GM12878 (cell line): Measurements from ENCODE around the gene TMEM52B. TPM values are rescaled to one million over a fixed set of nuclear protein-coding genes. Genes with fewer than 3 reads are reported as not detected.

Source experiments
- ATAC-seq: fragments of 200-7000 bp; cut with Tn5 transposase; 3 replicates; pipeline ENCODE4 v1.9.1; 2020; ENCODE audit warnings: mild to moderate bottlenecking, moderate library complexity
- BruUV-seq: library from RNA; stranded (reverse); fragments of 400-500 nt; replicated peaks from 2 replicates; lab custom pipeline; 2021; lab: Mats Ljungman, UMichigan
- CTCF ChIA-PET: fragments of 300-600 bp; sonication (Branson Sonifier 250); formaldehyde crosslinking; extraction: SDS; loops from one replicate; lab custom pipeline; 2021; ENCODE audit warnings: inconsistent platforms; lab: Yijun Ruan, JAX
- POLR2A ChIA-PET: fragments of 350-600 bp; formaldehyde crosslinking; extraction: SDS; loops from one replicate; lab custom pipeline; 2021; ENCODE audit warnings: inconsistent platforms; lab: Charles Lee
- RAD21 ChIA-PET: fragments of 300-600 bp; sonication (Branson Sonifier 250); formaldehyde crosslinking; loops from one replicate; lab custom pipeline; 2023; ENCODE audit warnings: antibody characterized with exemption; ENCODE audit not compliant: unreplicated experiment; lab: Charles Lee
- SMC1A ChIA-PET: fragments of 300-600 bp; sonication (Branson Sonifier 250); formaldehyde crosslinking; loops from one replicate; lab custom pipeline; 2023; ENCODE audit not compliant: unreplicated experiment, uncharacterized antibody; lab: Charles Lee
- DNase-seq: peaks from one replicate; pipeline ENCODE4 v3.0.0-alpha.2; 2011; ENCODE audit warnings: low read depth, low spot score
- FAIRE-seq: peaks from 3 replicates; lab custom pipeline; 2011; peaks lifted over from hg19 to GRCh38; lab: Jason Lieb, UNC
- H2AFZ ChIP-seq: 2 replicates; pipeline ENCODE4 v1.6.0; 2011; ENCODE audit warnings: low read depth, low read length, control low read depth; ENCODE audit not compliant: control insufficient read depth
- H3K27ac ChIP-seq: 2 replicates; pipeline ENCODE4 v1.5.1; 2011; ENCODE audit warnings: control low read depth; ENCODE audit not compliant: control insufficient read depth, insufficient read depth
- H3K27me3 ChIP-seq, 2 experiments: replicated peaks in 1 of 2; 2 replicates each; pipeline versions ENCODE4 v1.6.0 to v1.6.1; 2011; ENCODE audit warnings: low read length in 1 of 2; ENCODE audit not compliant: control insufficient read depth in 2 of 2, insufficient read depth in 2 of 2
- H3K36me3 ChIP-seq, 2 experiments: 2 replicates each; pipeline ENCODE4 v1.5.1; 2011; ENCODE audit warnings: low read length in 1 of 2; ENCODE audit not compliant: control insufficient read depth in 2 of 2, insufficient read depth in 2 of 2
- H3K4me1 ChIP-seq: 2 replicates; pipeline ENCODE4 v1.6.1; 2011; ENCODE audit warnings: mild to moderate bottlenecking, low read length, moderate library complexity, mixed read lengths; ENCODE audit not compliant: control insufficient read depth, insufficient read depth
- H3K4me2 ChIP-seq: 2 replicates; pipeline ENCODE4 v1.6.0; 2011; ENCODE audit warnings: control low read depth; ENCODE audit not compliant: control insufficient read depth, insufficient read depth
- H3K4me3 ChIP-seq: fragments of 200-600 bp; sonication (generic); 2 replicates; pipeline ENCODE4 v1.5.1; 2016
- H3K79me2 ChIP-seq: 2 replicates; pipeline ENCODE4 v1.6.0; 2011; ENCODE audit warnings: low read length; ENCODE audit not compliant: control insufficient read depth, insufficient read depth
- H3K9ac ChIP-seq: 2 replicates; pipeline ENCODE4 v1.8.0; 2011; ENCODE audit warnings: low read length, control low read depth, mixed read lengths; ENCODE audit not compliant: control insufficient read depth, insufficient read depth
- H3K9me3 ChIP-seq: replicated peaks from 3 replicates; pipeline ENCODE4 v1.5.1; 2011; ENCODE audit warnings: mild to moderate bottlenecking, low read length; ENCODE audit not compliant: control insufficient read depth, insufficient read depth
- H4K20me1 ChIP-seq: 2 replicates; pipeline ENCODE4 v1.6.0; 2011; ENCODE audit not compliant: control insufficient read depth, insufficient read depth
- CBX3 ChIP-seq: fragments of 200-600 bp; sonication (generic); IDR thresholded peaks from 2 replicates; pipeline ENCODE4 v1.6.1; 2016; ENCODE audit warnings: low read depth, borderline replicate concordance
- CUX1 ChIP-seq: IDR thresholded peaks from 2 replicates; pipeline ENCODE4 v1.6.1; 2012; ENCODE audit warnings: improper control_type of control experiment, low read depth, low read length; ENCODE audit not compliant: insufficient replicate concordance
- RELB ChIP-seq: fragments of 450-650 bp; IDR thresholded peaks from 2 replicates; pipeline ENCODE4 v1.6.1; 2017; ENCODE audit warnings: low read depth, mild to moderate bottlenecking, moderate library complexity
- RFX5 ChIP-seq: IDR thresholded peaks from 2 replicates; pipeline ENCODE4 v1.6.1; 2011; ENCODE audit warnings: low read depth, low read length, improper control_type of control experiment
- SMARCA5 ChIP-seq: fragments of 450-650 bp; IDR thresholded peaks from 2 replicates; pipeline ENCODE4 v1.6.1; 2017; ENCODE audit warnings: mild to moderate bottlenecking
- SPI1 ChIP-seq: IDR thresholded peaks from 2 replicates; pipeline ENCODE4 v1.6.1; 2011; ENCODE audit warnings: low read depth, mild to moderate bottlenecking, low read length, moderate library complexity, borderline replicate concordance; ENCODE audit not compliant: insufficient read depth
- SRF ChIP-seq, 2 experiments: IDR thresholded peaks; 2 replicates each; pipeline ENCODE4 v1.6.1; 2011; ENCODE audit warnings: low read depth in 2 of 2, low read length in 2 of 2, mild to moderate bottlenecking in 1 of 2, moderate library complexity in 1 of 2
- YBX1 ChIP-seq: fragments of 450-650 bp; IDR thresholded peaks from 2 replicates; pipeline ENCODE4 v1.6.1; 2016; ENCODE audit warnings: antibody characterized with exemption
- WGBS: methylation state at CpG from one replicate; pipeline ENCODE4 v1.1.6; 2016; ENCODE audit warnings: low lambda C conversion rate; ENCODE audit not compliant: insufficient replicate concordance, insufficient coverage; ENCODE audit errors: missing lambda C conversion rate; 5-methylcytosine and 5-hydroxymethylcytosine counted together
- in situ Hi-C: fragments of 300-500 bp; cut with MboI; formaldehyde crosslinking; loops from 9 replicates; pipeline ENCODE4 v1.14.3; 2018; ENCODE audit warnings: mixed read lengths
- intact Hi-C: fragments of 100-400 bp; cut with micrococcal nuclease; formaldehyde crosslinking; loops from one replicate; pipeline ENCODE4 v1.14.2; 2022; ENCODE audit not compliant: unreplicated experiment
- polyA plus RNA-seq, 11 experiments: library from polyadenylated mRNA; depleted of rRNA in 4 of 11; unstranded in 6 of 11; stranded (reverse) in 5 of 11; fragments of >200 nt; fragmentation: Nextera tagmentation in 4 of 11; fragmentation: Illumina TruSeq in 1 of 11; extraction: Ambion mirVana in 4 of 11; extraction: Trizol in 1 of 11; gene quantifications; 1 replicate in 1 of 11; 2 replicates in 10 of 11; pipeline versions ENCODE4 v1.2.1 to v1.2.3, GENCODE V29; 2011 to 2016; ENCODE audit warnings: inconsistent platforms in 2 of 11, missing spikeins in 2 of 11, low read depth in 1 of 11
- total RNA-seq, 4 experiments: library from RNA; depleted of rRNA in 3 of 4; stranded (reverse); fragments of >200 nt in 3 of 4; fragmentation: Illumina TruSeq in 1 of 4; extraction: Trizol in 1 of 4; gene quantifications; 2 replicates each; pipeline versions ENCODE4 v1.2.1 to v1.2.3, GENCODE V29; 2013 to 2021
- TF ChIP-seq, protein P1 (sequence below): IDR thresholded peaks from 2 replicates; pipeline ENCODE4 v1.6.1; 2012; ENCODE audit warnings: low read depth, low read length, improper control_type of control experiment

Gene TMEM52B
- total and polyA plus RNA-seq, 10 of the 15 experiments (the other 5 are each of a cell fraction or from before 2014, with no cell fraction given): not detected

GRCh38 chr12:10163084-10163483 lies 15.7 kb upstream of the TMEM52B start:
- no peak overlapping the region for H3K9ac ChIP-seq
- no peak overlapping the region for H3K4me3 ChIP-seq
- 0% methylated on average over 3 of the region's 3 CpGs for WGBS
- FAIRE-seq (peak; percentile 38), DNase-seq (no peak), ATAC-seq (no peak)
- no peaks in the 10 kb centered on the region for H4K20me1 ChIP-seq
- no peak overlapping the region for H3K27ac ChIP-seq
- in situ Hi-C loops: no loop called here
- no peaks in the 10 kb centered on the region for H3K36me3 ChIP-seq
- H2AFZ ChIP-seq: no peak overlapping the region
- TF ChIP-seq YBX1 (no peak), SPI1 (peak; percentile 53)
- TF ChIP-seq, all 136 proteins: peak for 1
- Histone ChIP-seq H3K4me2 (no peak overlapping the region), H3K27me3 (no peaks in the 10 kb centered on the region), H3K4me1 (peaks cover 7% of the 10 kb centered on the region; the same call in 1 of the 2 replicates), H3K9me3 (no peaks in the 10 kb centered on the region), H3K79me2 (no peaks in the 10 kb centered on the region)
- BruUV-seq: no TSS peak
- intact Hi-C loops: no loop called here
- ChIA-PET CTCF (interaction anchor here (0.7 kb wide), 1 partner anchor 20 kb away, joined by 3 read pairs; no protein-coding TSS in a partner anchor), RAD21 (no interaction called here), SMC1A (interaction anchor here (0.5 kb wide), 1 partner anchor 26 kb away, joined by 3 read pairs; no protein-coding TSS in a partner anchor), POLR2A (no interaction called here)

DNA sequence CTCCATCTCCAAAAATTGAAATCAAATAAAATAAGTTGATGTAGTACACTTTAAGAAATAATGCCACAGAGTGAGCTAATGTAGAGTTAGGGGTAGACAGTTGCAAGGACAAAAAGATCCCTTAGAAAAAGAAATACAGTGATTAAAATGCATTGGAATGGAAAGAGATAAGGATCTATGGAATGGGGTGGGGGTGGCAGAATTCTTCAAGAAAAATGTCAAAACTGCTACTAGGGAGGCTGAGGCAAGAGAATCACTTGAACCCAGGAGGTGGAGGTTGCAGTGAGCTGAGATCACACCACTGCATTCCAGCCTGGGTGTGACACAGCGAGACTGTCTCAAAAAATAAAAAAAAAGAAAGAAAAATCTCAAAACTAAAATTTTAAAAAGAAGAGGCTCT lies 13.4 kb upstream of the TMEM52B start:
- H2AFZ ChIP-seq: no peak overlapping the region
- no peak overlapping the region for H3K27ac ChIP-seq
- H3K4me1 ChIP-seq: peaks cover 6% of the 10 kb centered on the region; the same call in 1 of the 2 replicates
- ChIA-PET CTCF (interaction anchor here (1.2 kb wide), 1 partner anchor 422 kb away, joined by 3 read pairs; no protein-coding TSS in a partner anchor), SMC1A (no interaction called here), RAD21 (no interaction called here), POLR2A (no interaction called here)
- H3K4me3 ChIP-seq: no peak overlapping the region
- FAIRE-seq (no peak), DNase-seq (no peak), ATAC-seq (no peak)
- H3K27me3 ChIP-seq: no peaks in the 10 kb centered on the region
- no peak overlapping the region for H3K4me2 ChIP-seq
- 0% methylated on average over 1 of the region's 1 CpG for whole genome bisulfite sequencing
- no peak overlapping the region for H3K9ac ChIP-seq
- in situ Hi-C loops (no loop called here), intact Hi-C loops (no loop called here)
- no peaks in the 10 kb centered on the region for H3K9me3 ChIP-seq
- no peaks in the 10 kb centered on the region for H4K20me1 ChIP-seq
- H3K79me2 ChIP-seq: no peaks in the 10 kb centered on the region
- H3K36me3 ChIP-seq: no peaks in the 10 kb centered on the region
- no TSS peak for BruUV-seq
- TF ChIP-seq RELB: no peak
- no peak for TF ChIP-seq CUX1
- TF ChIP-seq, protein P1, sequence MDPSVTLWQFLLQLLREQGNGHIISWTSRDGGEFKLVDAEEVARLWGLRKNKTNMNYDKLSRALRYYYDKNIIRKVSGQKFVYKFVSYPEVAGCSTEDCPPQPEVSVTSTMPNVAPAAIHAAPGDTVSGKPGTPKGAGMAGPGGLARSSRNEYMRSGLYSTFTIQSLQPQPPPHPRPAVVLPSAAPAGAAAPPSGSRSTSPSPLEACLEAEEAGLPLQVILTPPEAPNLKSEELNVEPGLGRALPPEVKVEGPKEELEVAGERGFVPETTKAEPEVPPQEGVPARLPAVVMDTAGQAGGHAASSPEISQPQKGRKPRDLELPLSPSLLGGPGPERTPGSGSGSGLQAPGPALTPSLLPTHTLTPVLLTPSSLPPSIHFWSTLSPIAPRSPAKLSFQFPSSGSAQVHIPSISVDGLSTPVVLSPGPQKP: no peak
- TF ChIP-seq CBX3: no peak
- no peak for TF ChIP-seq SRF (IDR thresholded peaks at IDR 0.05; ENCODE audit: low read depth in 2 of 2, low read length in 2 of 2)
- no peak for TF ChIP-seq SMARCA5
- no peak for TF ChIP-seq RFX5
